ENCODE results near the gene SSU72.
"Not testable (repeated sequence)": the region's sequence is repeated elsewhere in the genome, so short reads cannot be mapped to it uniquely, and the experiment has no call there.

Gene SSU72

DNA sequence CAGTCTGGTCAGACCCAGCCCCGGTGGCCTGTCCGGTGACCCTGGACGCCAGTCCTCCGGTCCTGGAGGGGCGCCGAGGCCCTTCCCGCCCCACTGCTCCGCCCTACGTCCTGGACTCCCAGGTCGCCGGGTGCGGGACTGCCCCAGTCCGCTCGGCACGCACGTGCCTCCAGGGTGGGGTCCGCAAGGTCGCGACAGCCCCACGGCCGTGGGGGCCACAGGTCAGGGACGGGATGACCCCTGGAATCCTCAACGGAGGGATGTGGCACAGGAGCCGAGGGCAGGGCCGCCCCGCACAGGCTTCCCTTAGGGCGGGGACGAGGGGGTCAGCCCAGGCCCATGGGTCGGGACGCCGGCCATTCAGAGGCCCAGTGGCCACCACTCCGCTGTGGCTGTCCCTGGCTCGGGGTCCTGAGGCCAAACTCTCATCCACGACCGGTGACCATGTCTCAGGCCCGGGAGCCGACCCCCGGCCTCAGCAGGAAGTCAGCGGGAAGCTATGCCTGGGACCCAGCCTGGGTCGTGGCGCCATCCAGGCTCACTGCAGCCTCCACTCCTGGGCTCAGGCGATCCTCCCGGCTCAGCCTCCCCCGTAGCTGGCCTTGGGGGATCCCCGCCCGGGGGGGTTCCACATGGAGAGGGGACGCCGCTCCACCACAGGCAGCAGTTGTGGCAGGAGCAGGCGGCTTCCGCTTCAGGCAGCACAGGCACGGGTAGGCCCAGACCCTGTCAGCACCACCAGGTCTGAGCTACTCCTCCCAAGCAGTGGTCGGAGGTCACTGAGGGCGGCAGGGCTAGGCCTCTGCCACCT, 33.6 kb downstream of the SSU72 start:
- no peak for DNase-seq (ENCODE audit: low spot score)

DNA sequence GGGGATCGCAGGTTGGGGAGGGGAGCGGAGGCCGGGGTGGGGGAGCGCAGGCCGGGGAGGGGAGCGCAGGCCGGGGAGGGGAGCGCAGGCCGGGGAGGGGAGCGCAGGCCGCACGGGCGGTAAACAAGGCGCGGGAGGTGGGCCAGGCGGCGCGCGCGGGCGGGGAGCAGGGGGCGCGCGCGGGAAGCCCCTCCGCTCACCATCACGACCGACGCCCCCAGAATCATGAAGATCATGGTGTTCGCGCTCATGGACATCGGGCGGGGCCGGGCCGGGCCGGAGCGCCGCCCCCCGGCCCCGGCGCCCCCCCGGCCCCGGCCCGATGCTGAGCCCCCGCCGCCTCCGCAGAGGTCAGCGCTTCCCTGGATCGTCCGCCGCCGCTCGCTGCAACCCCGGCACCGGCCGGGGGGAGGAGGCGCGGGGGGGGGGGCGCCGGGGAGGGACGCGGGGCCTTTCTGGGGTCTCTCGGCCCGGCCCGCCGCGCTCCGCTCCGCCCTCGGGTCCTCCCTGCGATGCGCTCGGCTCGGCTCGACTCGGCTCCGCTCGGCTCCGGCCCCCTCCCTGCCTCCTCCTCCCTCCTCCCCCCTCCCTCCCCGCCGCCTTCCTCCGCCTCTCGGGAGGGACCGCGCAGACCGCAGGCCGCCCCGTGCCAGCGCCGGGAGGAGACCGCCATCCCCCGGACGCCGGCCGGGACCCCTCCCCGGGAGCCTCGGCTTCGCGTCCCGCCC, 34.4 kb downstream of the SSU72 start, which contains the start of gene TMEM240:
Gene TMEM240 (minus strand): TSS at position 535 of the 728 bp plus-strand sequence. CDS start 278 bp downstream, at position 257.
- DNase-seq (ENCODE audit: low spot score): peak; percentile 60

DNA sequence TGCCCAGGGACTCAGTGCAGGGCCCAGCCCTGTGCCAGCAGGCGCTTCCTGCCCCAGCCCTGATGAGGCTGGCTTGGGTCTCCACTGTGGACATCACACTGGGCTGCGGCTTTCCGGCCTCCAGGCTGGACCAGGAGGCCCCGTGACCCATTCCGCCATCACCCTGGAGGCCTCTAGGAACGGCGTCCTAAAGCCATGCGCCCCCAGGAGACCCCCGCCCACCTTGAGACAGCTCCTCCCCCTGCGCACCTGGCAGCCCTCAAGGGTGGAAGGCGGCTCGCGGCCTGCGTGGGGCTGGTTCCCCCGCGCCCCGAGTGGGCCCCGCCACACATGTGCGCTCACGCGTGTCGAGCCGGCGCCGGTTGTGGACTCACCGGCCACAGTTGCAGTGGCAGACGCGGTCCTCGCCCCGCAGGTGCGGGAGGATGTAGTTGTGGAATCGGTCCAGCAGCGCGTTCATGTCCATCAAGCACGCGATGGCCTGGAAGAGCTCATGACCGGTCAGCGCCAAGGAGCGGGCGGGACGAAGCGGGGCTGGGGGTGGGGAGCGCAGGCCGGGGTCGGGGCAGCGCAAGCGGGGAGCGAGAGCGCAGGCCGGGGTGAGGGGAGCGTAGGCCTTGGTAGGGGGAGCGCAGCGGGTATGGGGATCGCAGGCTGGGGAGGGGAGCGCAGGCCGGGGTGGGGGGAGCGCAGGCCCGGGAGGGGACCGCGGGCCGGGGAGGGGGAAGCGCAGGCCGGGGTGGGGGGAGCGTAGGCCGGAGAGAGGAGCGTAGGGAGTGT, 35.2 kb downstream of the SSU72 start:
- no peak for DNase-seq (ENCODE audit: low spot score)

DNA sequence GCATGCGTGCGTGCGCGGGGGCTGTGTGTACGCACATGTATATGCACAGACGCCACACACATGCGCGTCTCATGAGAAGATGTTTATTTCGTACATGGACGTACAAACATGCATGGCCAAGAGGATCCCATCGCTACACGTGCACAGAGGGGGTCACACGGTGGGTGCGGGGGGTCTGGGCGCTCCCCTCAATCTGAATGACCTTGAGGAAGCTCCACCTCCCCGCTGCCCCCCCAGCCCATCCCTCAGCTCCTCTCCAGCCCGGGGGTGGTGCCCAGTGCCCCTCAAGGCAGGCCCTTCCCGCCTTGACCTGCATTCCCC, 35.7 kb downstream of the SSU72 start:
- no peak for DNase-seq (ENCODE audit: low spot score)

DNA sequence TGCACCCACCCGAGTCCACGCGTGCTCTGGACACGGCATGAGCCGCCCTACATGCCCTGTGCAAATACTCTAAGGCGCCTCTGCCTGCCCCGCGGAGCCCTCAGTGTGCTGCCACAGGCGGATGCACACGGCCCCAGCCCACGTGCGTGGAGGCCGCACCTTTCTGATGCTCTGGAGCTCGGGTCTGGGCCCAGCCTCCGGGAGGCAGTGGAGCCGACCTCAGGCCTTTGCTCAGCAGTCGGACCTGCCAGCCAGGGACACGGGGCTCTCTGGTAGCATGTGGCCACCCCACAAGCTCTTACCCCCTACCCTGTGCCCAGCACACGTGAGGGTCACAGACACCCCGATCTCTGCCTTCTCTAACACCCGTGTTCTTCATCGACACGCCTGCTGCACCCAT, 36.3 kb downstream of the SSU72 start:
- no peak for DNase-seq (ENCODE audit: low spot score)

DNA sequence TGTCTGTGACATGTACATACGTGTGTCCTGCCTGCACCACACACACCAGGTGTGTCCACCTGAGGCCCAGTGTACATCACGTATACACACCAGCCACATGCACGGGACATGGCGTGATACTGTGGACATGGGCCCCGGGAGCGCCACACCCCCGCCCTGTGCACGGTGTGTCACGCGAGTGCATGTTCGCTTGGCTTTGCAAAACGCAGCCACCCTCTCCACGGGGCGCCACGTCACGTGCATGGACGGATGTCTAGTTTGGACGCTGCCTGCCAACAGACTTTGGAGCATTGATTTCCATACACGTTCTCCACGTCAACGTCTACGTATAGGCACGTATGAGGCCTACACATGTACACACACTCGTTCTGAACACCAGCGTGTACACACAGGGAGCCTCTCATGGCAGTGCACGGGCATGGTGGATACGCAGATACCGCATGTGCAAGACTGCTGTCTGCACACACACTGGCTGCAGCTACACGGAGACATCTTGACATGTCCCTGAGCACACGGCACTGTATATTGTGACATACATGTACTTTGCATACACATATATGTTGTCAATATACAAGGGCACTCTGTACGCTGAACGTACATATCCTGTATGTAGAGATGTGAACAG, 36.9 kb downstream of the SSU72 start:
- DNase-seq (ENCODE audit: low spot score): no peak

DNA sequence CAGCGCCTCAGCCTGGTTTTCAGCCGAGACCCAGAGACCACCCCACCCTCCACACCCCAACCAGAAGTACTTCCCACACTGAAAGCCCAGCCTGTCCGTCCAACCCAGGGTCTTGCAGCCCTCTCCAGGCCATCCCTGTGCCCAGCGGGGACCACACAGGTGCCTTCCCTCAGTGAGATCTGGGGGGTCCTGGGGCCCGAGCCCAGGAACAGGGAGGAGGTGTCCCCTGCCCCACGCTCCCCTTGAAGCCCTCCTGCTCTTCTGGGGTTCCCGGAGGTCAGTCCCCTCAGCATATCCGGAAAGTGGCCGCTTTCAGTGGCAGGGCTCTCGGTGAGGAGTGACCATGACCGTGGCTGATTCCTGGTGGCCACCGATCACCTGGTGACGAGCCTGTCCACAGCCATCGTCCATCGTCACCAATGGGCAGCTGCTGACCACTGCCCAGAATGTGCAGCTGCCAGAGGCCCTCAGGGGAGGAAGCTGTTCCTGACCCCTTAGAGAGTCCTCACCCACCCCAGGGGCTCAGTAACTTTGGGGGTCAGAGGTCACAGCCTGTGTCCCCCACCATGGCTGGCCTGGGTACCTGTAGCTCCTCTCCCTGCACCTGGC, 37.6 kb downstream of the SSU72 start:
- no peak for DNase-seq (ENCODE audit: low spot score)

DNA sequence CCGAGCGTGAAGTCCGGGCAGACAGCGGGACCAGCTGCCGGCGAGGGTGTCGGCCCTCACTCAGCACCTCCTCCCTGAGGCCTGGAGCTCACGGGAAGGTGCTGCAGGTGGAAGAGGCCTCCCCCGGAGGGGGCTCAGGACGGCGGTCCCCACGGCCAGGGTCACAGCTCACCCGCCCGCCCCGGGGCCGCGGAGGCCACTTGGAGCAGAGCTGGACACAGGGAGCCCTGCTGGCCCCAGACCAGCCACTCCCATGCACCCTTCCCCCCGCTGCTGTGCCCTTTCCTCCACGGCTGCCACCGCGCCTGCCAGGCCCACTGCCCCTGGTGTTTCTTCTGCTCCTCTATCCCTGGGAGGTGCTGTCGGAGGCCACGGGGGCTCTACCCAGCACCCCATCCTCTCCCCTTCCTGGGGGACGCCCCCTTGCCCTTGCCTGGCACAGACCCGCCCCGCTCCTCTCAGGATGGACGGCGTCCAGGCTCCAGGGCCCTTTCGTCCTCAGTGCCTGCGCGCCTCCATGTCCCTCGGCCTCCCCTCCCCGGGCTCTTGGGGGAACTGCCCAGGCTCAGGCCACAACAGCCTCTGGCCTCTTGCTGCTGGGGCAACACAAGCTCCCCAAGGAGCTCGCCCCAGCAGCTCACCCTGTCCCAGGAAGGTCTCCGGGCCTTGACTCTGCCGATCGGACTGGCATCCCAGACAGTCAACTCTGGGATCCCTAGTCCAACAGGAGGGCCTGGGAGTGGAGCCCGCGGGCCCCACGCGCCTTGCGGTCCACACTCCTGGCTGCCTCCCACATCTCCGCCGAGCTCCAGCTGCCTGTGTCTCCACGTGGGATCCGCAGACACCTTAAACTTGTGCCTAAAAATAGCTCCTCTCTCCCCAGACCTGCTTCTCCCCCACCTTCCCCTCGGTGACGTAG, 38.4 kb downstream of the SSU72 start:
- no peak for DNase-seq (ENCODE audit: low spot score)

DNA sequence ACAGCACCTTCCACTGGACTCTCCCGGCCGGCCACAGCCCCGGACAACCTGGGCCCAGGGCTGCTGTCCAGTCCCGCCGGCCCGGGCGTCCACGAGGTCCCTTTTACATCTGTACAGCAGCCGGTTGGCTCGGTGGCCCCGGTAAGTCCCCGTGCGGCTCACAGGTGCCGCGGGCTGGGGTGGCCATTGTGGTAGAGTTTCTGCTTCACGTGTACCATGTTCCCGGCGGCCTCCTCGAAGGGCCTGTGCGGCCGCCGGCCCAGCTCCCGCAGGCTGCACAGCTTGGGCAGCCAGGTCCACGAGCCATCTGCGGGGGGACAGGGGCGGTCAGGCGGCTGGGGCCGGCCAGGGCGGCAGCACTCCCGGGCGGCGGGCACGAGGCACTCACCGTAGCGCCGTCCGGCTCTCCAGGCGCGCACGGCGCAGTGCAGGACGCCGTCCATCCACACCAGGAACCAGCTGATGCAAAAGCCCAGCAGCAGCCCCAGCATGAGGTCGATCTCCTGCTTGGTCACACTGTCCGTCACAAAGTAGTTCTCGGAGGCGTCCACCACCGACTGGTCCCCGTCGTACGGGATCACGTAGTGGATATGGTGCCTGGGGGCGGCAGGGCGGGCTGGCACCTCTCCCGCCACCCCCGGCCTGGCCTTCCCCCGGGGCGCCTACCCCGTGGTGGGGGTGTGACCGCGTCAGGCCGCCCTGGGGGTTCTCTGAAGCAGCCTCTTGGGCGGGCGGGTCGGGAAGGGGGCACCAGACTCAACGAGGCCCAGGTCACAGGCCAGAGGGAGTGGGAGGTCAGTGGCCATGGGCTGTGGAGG, 39.3 kb downstream of the SSU72 start:
- DNase-seq (ENCODE audit: low spot score): no peak

DNA sequence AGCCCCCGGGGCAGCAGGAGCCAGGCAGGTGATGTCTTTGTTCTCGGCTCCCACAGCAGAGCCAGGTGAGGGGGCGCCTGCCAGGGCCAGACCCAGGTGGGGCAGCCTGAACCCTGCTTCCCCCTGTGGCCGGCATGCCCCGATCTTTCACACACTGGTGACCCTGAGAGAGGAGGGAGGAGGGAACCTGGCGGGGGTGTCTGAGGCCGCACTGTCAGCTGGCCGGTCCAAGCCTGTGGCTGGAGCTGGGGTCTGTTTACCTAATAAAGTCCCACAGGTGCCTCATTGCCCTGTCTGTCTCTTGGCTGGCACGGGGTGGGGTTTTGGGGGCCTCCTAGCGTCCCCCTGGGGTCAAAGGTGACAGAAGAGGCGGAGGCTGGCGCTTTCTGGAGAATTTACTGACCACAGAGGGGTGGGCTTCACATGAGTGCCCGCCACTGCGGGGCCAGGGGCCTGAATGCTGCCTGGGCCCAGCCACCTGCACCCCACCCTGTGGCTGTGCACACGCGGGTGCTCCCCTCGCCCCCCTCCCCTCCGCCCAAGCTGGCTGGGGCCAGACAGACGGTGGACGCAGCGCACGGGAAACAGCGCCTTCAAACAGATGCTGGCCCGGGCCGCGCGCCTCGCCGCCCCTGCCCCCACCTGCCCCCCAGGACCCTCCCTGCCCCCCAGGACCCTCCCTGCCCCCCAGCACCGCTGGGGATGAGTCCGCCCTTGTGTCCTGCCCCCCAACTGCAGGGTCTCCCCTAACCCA, 40.1 kb downstream of the SSU72 start:
- no peak for DNase-seq (ENCODE audit: low spot score)

DNA sequence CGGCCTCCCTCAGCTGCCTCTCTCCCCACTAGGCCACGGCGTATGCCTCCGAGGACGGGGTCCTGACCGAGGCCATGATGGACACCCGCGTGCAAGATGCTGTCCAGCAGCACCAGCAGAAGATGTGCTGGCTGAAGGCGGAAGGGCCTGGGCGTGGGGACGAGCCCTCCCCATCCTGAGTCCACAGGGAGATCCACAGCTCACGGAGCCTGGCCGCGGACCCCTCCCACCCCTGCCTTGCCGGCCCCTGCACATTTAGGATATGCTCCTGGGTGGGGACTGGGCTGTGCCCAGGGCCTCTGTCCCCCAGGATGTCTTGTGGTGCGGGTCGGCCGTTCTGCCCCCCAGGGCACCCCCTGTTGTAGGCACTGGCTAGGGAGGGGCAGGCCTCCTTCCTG, 40.8 kb downstream of the SSU72 start:
- DNase-seq (ENCODE audit: low spot score): not testable (repeated sequence)

DNA sequence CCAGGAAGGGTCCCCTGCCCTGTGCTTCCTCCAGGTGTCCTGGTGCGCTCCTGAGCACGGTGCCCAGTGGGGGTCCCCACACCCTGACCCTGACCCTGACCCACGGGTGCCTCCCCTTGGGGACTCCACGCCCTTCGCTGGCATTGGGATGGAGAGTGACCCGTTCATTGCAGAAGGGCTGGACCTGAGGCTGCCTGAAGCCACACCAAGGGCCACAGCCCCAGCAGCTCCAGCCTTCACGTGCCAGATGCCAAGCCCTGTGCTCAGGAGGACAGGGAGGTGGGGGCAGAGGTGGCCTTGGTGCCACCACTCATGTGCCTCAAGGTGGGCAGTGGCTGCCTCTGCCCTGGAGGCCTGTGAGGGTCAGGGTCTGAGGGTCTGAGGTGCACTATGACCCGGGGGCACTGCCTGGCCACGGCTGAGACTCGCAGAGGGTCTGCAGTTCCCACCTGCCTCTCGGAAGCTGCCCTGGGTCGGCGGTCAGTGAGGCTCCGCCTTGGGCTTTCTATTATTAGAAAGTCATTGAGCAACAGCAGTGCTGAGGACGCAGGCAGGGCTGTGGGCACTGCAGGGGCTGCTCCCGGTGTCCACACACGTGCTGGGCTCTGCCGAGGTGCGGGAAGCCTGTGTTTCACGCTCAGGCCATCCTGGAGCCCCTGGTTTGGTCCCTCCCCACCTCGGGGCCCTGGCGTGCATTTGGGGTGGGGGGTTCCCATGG, 41.3 kb downstream of the SSU72 start:
- DNase-seq (ENCODE audit: low spot score): not testable (repeated sequence)

DNA sequence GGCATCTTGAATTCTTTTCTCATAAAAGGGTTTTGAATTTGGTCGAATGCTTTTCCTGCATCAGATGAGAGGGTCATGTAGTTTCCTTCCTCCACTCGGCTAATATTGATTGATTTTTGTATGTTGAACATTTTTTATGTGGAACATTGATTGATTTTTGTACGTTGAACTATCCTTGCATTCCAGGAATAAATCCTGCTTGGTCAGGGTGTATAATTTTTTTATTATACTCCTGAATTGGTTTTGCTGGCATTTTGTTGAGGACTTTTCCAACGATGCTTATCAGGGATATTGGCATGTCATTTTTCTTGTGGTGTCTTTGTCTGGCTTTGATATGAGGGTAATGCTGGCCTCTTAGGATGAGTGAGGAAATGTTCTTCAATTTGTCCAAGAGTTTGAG, 42.7 kb downstream of the SSU72 start:
- no peak for DNase-seq (ENCODE audit: low spot score)

DNA sequence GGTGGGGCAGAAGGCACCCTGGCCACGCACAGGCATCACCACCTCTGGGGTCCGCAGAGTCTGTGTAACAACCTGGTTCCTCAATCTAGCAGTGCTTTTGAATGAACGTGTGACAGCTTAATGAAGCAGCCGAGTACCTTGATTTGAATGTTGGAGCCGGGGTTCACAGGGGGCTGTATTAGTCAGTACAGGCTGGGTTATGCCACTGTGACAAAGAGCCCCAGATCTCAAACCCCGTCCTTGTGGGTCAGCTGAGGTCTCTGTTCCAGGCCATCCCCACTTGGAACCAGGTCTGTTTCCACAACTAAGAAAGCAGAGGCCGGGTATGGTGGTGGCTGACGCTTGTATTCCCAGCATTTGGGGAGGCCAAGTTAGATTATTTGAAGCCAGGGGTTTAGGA, 44.7 kb downstream of the SSU72 start:
- DNase-seq (ENCODE audit: low spot score): no peak

DNA sequence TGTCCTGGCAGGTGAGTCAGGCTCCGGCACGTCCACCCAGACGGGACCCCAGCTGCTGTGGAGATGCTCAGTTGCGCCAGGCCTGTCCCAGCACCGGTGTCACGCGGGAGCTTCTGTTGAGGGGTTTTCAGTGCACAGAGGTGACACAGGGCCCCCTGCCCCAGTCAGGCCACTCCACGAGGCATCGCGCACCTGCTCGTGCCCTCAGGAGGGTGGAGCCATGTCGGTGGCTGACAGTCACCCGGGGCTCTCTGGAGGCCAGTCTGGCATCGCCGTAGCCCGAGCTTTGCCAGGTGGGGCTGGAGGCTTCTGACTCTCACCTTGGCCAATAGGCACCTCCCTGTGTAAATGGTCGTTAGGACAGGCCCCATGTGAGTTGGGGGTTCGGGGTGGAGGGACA, 45.3 kb downstream of the SSU72 start:
- DNase-seq (ENCODE audit: low spot score): no peak

DNA sequence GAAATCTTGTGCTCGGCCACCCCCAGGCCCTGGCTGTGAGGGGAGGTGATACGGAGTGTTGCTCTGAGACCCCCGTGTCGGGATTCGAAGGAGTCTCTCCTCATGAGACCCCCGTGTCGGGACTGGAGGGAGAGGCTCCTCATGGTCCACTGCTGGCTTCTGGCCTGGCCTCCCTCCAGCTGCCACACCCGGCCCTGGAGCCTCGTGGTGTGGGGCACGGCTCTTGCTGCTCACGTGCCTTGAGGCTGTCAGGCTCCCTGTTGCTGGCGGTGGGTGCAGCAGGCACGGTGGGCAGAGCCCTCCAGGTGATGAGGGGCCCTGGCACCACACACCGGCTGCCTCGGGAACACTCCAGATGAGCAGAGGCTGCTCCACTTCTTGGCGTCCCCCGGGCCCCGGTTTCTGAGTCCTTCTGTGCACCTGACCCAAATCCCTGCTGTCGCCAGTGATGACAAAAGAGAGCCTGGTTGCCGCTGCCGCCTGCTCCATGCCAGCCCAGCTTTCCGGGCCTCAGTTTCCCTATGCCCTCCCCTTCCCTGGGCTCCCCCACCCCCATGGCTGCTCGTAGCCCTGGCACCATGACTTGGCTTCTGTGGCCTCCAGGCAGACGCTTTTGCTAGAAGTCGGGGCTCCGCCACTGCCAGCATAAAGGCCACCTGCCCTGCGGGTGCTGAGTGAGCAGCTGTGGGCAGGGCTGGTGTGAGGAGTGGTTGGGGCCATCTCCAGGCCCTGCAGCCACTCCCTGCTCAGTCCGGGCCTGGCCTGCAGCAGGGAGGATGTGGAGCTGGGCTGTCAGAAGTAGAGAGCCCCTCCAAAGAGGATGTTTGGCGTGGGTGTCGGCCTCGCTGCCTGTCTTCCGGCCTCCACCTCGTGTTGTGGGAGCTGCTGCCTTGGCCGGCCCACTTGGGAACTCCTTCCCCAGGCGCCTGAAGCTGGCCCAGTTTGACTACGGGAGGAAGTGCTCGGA, 46.1 kb downstream of the SSU72 start:
- DNase-seq (ENCODE audit: low spot score): no peak

DNA sequence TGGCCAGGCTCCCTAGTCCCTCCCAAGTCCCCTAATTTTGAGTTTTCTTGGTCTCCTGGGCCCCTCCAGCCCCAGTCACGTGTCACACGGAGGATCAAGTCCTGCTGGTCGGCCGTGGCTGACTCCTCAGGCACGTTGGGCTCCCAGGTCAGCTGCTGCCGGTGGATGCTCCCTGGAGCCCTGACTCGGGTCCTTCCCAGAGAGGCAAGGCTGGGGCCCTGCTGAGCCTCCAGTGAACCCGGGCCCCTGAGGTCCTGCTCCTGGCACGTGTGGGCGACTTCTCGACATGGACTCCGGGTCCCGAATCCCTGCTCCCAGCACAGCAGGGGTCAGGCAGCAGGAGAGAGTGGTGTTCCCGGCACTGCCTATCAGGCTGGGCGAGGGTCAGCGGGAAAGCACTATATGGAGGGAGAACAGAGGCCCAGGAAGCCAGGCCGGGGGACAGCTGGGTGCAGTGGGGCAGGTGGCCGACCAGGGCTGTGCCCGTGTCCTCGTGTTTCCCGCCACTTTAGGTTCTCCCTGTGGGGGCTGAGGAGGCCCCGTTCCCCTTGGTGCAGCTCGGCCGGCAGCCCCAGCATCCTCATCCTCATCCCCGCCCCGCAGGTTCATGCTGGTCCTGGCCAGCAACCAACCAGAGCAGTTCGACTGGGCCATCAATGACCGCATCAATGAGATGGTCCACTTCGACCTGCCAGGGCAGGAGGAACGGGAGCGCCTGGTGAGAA, 47.4 kb downstream of the SSU72 start:
- DNase-seq (ENCODE audit: low spot score): no peak
